HG03103 (cell line): ENCODE data around the gene MGARP.
"Not testable (repeated sequence)": the region's sequence is repeated elsewhere in the genome, so short reads cannot be mapped to it uniquely, and the experiment has no call there.

ENCODE experiments used
- ATAC-seq: cut with Tn5 transposase; IDR thresholded peaks from one replicate; pipeline ENCODE4 v1.9.1; 2021; ENCODE audit warnings: low read depth; ENCODE audit not compliant: unreplicated experiment

Gene MGARP

GRCh38 chr4:139297001-139297410, 17.0 kb upstream of the MGARP start:
- ATAC-seq: no peak

GRCh38 chr4:139295942-139296299, 15.9 kb upstream of the MGARP start:
- no peak for ATAC-seq

GRCh38 chr4:139295206-139295941, 15.3 kb upstream of the MGARP start:
- ATAC-seq: peak; percentile 85

GRCh38 chr4:139286186-139286698, 6.2 kb upstream of the MGARP start:
- no peak for ATAC-seq

- ATAC-seq: no peak
Measured at GRCh38 chr4:139282721-139283075, 2.7 kb upstream of the MGARP start.

- ATAC-seq: no peak
Measured at GRCh38 chr4:139282065-139282720, 2.2 kb upstream of the MGARP start.

GRCh38 chr4:139278912-139279759, 889 bp downstream of the MGARP start:
- no peak for ATAC-seq

- no peak for ATAC-seq
Measured at GRCh38 chr4:139278485-139278884, 1.5 kb downstream of the MGARP start.

- no peak for ATAC-seq
Measured at GRCh38 chr4:139275281-139275735, 4.7 kb downstream of the MGARP start.

- ATAC-seq: no peak
Measured at GRCh38 chr4:139274790-139275189, 5.2 kb downstream of the MGARP start.

- no peak for ATAC-seq
Measured at GRCh38 chr4:139273835-139274234, 6.2 kb downstream of the MGARP start.

GRCh38 chr4:139267301-139267700, 12.7 kb downstream of the MGARP start:
- ATAC-seq: no peak

GRCh38 chr4:139266583-139267257, 13.3 kb downstream of the MGARP start:
- peak; percentile 96 for ATAC-seq

GRCh38 chr4:139266208-139266582, 13.8 kb downstream of the MGARP start:
- no peak for ATAC-seq

- ATAC-seq: no peak
Measured at GRCh38 chr4:139265654-139266053, 14.4 kb downstream of the MGARP start.

GRCh38 chr4:139256349-139256748, 23.7 kb downstream of the MGARP start:
- ATAC-seq: no peak

- ATAC-seq: not testable (repeated sequence)
Measured at GRCh38 chr4:139255581-139255980, 24.4 kb downstream of the MGARP start.

GRCh38 chr4:139253713-139254112, 26.3 kb downstream of the MGARP start:
- no peak for ATAC-seq

- ATAC-seq: no peak
Measured at GRCh38 chr4:139253046-139253445, 27.0 kb downstream of the MGARP start.

GRCh38 chr4:139247700-139248238, 32.3 kb downstream of the MGARP start:
- ATAC-seq: no peak
